Measurements from ENCODE around the gene LINGO4.
"Not testable (repeated sequence)": the region's sequence is repeated elsewhere in the genome, so short reads cannot be mapped to it uniquely, and the experiment has no call there.

LINGO4 gene

DNA sequence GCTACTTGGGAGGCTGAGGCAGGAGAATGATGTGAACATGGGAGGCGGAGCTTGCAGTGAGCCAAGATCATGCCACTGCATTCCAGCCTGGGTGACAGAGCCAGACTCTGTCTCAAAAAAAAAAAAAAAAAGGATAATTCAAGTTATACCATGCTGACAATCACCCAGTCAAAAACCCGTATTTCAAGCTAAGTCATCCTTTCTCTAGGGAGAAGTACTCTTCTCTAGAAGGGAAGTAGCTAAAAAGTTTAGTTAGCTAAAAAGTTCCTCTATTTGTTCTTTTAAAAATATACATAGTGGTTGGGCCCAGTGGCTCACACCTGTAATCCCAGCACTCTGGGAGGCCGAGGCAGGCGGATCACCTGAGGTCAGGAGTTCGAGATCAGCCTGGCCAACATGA is 24.5 kb downstream of the LINGO4 start:
- not testable (repeated sequence) for FAIRE-seq

DNA sequence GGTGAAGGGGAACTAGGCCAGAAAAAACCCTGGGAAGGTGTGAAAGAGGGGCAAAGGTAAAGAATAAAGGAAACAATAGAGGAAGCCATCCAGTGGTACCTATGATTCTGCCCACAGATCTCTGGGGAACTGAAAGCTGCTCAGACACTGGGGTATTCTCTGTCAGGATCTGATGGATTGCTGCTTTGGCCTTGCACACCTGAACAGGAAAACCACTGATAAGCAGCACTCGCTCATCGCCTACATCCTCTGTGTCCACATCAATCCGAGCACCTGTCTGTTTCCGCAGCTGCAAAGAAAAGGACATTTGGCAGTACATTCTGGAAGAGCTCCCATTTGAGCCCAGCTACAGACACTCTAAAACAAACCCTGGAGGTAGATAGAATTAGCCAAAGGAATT is 25.4 kb downstream of the LINGO4 start:
- FAIRE-seq: no peak

DNA sequence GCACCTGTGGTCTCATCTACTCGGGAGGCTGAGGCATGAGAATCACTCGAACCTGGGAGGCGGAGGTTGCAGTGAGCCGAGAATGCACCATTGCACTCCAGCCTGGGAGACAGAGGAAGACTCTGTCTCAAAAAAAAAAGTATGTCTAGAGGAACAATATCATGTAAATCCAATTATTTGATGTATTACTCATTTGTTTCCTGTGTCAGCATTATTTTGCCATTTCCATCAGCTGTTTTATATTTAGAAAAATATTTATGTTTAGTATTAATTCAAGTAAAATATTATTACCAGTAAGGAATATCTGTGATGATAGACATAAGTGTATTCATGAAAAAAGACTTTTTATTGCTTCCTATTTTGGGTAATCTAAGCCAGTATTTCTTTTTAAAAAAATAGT is 27.9 kb downstream of the LINGO4 start:
- no peak for FAIRE-seq

DNA sequence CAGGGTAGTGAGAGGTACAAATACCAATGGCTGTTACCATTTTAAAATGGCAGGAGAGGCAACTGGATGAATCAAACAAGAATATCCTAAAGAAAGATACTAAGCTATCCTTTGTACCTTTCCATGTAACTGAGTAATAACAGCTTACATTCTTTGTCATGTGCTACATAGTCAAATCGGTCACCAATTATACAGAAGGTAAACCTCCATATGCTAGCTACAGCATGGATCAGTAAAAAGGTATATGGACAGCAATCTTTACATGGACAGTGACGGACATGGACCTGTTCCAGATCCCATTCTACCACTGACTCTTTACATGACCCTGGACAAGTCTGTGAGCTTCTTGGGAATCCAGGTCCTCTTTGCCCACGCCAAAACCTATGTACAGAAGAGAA is 28.6 kb downstream of the LINGO4 start:
- no peak for FAIRE-seq

DNA sequence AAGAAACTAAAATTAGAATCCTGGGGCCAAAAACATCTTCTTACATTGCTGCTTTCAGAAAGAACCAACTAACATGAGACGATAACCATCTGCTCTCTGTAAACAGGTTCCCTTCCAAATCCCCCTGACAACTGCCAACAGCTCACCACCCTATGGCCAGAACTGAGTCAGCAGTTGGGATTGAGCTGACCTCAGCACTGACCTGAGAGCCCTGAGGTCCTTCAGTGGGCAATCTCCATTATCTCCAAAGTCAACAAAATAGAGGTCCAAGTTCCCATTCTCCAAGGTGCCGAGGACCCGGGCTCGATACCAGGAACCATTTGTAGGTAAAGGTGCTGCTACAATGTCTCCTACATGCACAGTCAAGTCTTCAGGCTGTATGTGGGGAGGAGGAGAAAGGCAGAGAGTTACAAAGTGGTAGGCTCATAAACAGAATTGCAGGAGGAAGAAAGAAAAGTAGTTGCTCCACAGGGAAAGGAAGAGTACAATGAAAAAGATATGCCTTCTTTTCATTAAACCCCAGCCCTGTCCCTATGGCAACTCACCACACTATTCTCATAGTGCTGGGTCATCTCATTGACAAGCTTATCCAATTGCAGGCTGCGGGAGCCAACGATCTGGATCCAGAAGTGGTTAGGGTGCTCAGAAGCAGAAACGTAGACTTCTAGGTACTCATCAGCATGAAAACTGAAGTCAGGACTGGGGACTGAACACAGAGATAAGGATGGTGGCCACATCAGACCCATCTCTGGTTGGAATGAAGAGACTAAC is 29.1 kb downstream of the LINGO4 start:
- FAIRE-seq: no peak

DNA sequence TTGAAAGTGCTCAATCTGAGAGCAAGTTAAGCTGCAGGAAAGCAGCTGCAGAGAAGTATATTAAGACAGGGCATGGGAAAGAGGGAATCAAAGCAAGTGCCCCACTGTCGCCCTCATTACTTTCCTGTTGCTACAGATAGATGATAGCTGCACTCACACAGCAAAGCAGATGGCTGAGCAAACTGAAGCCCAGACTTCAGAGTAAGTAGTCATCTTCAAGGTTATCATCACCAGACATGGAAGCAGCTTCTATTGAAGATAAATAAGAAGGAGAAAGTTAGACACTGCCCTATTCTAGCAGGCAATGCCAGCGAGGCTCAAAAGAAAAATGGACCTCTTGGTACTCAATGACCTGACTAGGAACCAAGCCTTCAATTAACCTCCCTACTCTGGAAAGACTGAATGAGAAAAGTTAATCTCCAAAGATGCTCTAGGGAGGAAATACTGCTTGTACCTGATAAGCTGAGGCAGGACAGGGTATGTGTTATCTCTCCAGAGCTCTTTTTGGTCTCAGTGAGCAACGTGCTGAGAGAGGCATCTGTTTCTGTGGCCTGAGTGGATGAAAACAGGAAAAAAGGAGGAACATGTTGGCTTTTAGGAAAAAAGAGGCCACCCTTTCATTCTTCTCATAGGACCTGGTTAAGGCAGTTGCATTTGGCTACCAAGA is 30.8 kb downstream of the LINGO4 start:
- no peak for FAIRE-seq

DNA sequence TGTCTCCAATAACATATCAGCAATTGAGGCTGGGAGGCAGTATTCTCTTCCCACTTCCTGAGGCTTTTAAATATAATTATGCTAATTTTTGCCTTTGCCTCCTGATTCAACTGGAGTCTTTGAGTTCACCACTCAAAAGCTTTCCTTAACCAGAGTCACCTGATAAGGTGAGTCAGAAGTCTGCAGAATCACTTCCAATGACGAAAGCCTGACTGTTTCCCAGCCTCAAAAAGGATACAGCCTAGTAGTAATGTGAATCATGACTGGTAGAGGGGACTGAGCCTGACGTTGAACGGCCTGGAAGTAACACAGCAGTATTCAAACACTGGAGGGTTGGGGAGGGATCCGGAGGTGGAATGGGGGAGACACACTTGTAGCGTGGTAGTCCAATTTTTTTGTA is 31.5 kb downstream of the LINGO4 start:
- no peak for FAIRE-seq

DNA sequence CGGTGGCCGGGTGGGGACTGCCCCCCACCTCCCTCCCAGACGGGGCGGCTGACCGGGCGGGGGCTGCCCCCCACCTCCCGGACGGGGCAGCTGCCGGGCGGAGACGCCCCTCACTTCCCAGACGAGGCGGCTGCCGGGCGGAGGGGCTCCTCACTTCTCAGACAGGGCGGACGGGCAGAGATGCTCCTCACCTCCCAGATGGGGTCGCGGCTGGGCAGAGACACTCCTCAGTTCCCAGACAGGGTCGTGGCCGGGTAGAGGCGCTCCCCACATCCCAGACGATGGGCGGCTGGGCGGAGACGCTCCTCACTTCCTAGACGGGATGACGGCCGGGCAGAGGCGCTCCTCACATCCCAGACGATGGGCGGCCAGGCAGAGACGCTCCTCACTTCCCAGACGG is 35.9 kb downstream of the LINGO4 start:
- not testable (repeated sequence) for FAIRE-seq

DNA sequence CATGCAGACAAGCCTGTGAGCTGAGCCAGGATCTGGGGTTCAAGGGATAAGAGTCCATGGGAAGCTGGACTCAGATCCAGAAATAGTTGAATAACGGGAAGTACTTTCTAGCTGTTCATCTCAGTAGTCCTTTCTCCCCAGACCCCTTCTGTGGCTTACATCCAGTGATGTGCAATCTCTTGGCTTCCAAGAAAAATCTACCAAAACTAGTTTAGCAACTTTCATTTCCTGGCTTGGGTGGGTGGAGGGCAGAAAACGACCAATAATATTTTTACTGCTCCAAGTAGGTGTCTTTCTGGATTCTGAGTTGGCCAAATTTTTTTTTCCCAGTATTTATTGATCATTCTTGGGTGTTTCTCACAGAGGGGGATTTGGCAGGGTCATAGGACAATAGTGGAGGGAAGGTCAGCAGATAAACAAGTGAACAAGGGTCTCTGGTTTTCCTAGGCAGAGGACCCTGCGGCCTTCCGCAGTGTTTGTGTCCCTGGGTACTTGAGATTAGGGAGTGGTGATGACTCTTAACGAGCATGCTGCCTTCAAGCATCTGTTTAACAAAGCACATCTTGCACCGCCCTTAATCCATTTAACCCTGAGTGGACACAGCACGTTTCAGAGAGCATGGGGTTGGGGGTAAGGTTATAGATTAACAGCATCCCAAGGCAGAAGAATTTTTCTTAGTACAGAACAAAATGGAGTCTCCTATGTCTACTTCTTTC is 36.7 kb downstream of the LINGO4 start:
- FAIRE-seq: not testable (repeated sequence)

DNA sequence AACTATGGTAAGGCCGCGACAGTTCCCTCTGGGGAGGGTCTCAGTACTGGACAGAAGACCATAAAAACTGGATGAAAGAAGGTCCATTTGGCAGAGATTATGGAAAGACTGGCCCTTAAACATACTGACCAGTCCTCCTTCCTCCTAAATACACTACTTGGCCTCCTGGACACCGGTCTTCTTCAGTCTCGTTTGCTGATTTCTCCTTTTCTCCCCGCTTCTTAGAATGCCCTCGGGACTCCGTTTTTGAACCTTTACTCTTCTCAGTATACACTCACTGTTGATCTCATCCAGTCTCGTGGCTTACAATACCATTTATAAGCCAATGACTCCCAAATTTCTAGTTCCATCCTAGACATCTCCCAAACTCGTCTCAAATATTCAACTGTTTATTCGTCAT is 41.2 kb downstream of the LINGO4 start:
- no peak for FAIRE-seq

DNA sequence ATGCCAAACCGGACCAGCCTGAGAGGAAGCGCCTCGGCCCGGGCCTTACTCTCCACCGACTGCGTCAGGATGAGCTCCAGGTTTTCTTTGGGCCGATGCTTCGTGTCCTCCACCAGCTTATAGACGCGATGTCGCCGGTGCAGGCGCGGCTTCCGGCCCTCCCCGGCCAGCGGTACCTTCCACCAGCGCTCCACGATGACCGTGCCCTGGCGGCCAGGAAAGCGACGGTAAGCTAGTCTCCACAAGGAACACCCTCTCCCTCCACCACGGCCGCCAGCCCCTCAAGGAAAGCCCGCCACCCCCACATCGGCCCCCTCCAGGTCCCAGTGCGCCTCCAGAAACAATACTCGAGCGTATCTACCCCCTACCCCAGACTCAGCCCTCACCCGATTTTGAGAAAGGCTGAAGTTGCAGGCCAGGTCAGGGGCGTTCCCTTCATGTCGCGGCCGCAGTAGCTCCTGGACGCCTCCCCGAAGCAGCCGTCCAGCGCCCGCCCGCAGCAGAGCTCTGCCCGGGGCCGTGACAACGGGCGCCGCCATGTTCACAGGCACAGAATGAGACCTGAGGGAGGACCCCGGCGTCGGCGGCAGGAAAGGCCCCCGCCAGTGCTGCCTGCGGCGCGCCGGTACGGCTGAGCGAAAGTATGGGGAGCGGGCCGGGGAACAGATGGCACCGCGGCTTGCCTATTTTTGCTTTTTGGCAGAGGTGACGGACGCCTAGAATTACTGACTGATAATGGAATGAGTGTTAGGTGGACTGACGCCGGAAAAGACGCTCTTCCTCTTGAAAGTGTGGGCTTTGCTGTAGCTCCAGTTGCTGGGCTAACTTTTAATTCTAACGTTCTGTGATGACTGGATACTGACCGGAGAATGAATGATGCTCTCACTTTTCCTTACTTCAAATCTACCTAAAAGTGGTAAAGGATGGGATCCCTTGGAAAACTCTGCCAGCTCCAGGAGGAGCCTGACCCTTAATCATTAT is 42.0 kb downstream of the LINGO4 start, which contains the start of gene MRPL9:
TSS of gene MRPL9 (minus strand) at position 556 of the 981 bp plus-strand sequence. CDS start at position 539, 17 bp downstream.
- FAIRE-seq: no peak

DNA sequence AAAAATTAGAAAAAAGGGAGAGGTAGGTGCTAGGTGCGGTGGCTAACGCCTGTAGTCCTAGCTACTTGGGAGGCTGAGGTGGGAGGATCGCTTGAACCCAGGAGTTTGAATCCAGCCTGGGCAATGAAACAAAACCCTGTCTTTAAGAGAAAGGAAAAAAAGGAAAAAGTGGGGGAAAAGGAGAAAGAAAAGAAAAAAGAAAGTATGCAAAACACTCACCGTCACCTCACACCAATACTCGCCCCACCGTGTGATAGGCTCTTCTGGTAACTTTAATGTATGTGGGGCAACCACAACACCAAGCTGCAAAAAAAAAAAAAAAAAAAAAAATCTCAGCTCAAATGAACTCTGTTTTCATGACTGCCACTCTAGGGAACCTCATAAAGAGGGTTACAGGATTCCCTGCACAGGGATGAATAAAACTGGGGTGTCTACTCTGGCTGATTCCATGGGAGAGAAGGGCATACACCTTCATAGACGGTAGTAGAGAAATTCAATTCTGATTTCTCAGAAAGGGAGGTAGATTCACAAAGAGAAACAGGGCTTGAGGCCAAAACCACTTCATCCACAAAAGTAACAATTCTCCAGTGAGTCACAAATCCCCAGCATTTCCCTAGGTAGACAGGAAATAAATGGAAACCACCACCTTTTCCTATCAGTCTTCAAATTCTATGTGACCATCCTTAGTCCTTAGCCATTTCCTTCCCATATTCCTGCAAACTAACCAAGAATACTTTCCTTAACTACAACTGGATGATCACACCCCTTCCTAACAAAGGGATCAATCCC is 44.4 kb downstream of the LINGO4 start:
- FAIRE-seq: no peak

DNA sequence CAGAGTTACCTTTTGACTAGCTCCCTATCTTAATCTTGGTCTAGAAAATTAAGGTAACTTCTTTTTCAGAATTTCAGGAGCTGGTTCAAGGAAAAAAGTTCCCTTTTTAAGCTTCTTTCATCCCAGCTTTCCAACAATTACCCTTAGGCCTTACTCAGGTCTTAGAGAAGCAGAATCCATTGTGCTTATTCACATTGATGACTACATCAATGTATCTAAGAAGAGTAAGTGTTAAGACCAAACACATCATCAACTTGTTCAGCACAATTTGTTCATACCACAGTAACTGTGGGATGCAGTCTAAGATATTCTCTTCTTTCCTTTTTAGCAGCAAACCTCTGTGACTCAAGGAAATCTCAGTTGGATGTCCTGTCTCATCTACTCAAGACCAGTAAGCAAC is 46.0 kb downstream of the LINGO4 start:
- no peak for FAIRE-seq

DNA sequence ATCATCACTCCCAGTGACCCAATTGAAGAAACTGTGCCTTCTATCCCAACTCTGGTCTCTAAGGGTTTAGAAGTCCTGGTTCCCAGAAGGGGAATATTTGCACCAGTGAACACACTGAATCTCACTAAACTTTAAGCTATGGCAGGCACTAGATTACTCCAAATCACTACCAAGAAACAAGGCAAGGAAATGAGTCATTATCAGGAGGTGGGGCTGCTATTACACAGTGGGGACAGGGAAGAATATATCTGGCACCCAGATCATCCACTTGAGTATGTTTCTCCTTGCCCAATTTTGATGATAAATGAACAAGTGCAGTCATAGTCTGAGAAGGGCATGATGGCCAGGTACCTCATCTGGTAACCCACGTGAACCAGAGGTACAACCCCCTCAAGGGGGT is 48.9 kb downstream of the LINGO4 start:
- no peak for FAIRE-seq
